HG02943 (cell line): ENCODE measurements around the gene INPP4A.

Experiments used
- ATAC-seq: cut with Tn5 transposase; IDR thresholded peaks from one replicate; pipeline ENCODE4 v1.9.1; 2021; ENCODE audit warnings: mild to moderate bottlenecking, low read depth, moderate library complexity; ENCODE audit not compliant: unreplicated experiment

Gene INPP4A

DNA sequence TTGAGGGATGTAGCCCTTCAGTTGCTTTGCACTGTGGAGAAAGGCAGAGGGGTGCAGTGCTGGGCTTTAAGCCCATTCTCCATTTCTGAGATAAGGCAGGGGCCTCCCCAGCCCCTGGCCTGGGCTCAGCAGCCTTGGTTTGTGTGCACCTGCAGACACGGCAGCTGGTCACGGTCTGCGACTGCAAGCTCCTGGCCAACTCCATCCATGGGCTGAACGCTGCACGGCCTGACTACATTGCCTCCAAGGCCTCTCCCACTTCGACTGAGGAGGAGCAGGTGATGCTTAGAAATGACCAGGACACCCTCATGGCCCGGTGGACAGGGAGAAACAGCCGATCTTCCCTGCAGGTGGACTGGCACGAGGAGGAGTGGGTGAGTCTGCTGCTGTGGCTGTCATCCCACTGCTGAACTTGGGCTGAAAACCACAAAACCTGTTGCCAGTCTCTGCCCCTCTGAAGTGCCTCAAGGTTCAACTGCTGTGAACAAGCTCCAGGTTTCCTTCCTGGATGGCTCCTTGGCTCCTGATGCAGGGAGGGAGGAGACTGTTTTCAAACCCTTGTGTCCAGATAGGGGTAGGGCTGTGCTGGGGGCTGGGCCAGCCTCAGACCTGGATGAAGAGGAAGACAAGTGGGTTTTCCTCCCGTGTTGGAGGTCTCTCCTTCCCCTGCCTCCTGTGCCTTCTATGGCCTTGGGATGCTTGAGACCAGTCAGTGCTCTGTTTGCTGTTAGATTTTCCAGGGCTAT, 109.6 kb downstream of the INPP4A start:
- no peak for ATAC-seq

DNA sequence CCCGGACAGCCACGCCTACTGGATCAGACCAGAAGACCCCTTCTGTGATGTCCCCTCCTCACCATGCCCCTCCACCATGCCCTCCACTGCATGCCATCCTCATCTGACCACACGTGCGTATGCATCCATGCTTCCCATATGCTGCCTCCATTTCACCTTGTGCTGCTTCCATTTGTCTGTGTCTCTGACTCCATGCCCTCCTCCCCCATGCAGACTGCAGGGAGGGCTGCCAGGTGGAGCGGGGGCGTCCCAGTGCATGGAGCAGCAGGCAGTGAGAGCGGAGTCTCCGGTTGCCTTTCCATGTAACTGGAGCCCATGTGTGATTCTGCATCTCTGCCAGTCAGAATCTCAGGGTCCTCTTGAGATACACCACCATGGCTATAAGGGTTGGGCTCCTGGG, 111.0 kb downstream of the INPP4A start:
- ATAC-seq: no peak

DNA sequence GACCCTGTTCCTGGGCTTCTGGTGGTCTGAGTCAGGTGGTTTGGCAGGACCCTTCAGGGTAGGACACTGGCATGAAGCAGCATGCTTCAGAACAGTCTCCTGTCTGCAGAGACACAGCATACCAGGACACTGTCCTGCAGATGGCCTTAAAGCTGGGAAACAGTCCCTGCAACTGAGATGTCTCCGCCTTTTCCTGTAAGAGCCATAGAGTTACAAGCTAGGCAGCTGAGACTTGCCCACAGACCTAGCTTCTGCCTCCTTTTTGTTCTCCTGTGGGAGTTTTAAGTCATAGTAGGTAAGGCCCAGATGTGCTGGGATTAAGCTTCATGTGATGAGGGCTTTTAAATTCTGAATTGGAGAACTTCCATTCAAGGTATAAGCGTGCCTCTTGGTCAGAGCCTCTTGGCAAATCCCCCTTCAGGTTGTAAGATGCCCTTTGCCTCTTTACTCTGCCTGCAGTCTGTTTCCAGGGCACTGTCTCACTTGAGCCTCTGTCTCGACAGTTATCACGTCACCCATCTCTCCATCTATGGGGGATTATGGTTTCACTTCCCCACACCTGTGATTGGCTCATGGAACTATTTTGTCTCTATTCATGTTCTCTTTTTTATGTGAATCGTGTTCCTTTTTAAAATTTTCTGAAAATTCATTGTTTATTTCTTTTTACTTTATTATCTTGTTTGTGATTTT, 111.8 kb downstream of the INPP4A start:
- ATAC-seq: peak; percentile 62

DNA sequence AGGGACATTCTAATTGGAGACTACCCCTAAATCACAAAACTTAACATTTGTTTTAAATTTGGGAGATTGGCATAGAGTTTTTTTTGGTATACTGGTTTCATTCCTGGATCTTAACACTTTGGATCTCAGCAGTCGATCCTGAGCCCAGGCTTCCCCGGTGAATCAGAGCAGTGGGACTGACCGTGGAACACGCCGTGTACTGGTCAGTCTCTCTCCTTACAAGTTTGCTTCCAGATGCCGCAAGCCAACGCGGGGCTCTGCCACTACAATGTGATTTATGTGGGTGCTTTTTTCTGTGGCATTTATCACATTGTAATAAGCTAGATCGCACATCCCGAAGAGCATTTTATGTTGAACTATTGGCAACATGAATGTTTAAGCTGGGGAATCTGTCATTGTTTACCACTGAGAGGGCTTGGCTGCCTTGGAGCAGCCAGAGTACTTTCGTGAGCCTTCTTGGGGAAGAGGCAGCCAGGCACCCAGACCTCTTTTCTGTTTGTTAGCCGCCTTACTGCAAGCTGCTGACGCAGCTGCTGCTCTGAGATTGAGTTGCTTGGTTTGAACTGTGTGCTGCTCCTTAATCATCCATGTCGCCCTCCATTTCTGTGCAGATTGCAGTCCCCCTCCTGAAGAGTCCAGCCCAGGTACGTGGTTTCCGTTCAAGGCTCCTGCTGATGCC, 114.3 kb downstream of the INPP4A start:
- no peak for ATAC-seq

DNA sequence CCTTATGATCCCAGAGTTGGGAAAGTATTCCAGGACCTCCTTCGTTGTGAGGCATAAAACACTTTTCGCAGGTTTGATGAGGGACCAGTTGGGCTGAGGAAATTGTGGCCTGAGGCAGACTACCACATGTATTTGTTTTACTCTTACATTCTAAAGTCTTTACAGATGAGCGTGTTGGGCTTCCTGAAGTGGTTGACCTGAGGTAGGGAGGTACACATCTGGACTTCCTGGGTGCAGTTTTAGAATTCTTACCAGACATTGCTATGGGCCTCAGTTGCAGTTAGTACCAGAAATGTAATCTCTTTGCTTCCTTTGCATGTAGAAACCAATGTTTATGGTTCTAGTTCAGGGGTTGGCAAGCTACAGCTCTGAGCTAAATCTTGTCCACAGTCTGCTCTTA, 114.9 kb downstream of the INPP4A start:
- ATAC-seq: no peak

DNA sequence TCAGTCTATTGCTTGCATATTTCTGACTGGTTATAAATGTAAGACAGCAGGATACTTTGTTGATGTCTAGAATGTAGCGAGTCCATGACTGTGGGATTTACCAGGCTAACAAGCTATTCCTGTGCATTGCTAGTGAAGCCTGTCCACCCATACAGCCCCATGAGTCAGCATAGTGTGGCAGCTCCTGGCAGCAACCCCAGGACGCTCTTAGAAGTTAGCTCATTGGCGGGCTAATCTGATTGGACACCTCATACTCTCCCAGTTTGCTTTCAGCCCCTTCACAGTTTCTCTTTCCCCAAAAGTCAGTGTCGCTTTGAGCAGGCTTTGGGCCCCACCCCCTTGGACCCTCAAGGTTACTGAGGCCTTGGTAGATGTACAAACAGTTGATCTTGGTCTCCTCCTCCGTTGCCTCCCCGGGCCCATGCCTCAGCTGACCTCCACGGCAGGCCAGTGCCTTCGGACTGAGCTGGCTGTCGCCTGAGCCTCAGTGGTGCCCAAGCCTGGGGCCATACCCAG, 115.7 kb downstream of the INPP4A start:
- ATAC-seq: no peak

DNA sequence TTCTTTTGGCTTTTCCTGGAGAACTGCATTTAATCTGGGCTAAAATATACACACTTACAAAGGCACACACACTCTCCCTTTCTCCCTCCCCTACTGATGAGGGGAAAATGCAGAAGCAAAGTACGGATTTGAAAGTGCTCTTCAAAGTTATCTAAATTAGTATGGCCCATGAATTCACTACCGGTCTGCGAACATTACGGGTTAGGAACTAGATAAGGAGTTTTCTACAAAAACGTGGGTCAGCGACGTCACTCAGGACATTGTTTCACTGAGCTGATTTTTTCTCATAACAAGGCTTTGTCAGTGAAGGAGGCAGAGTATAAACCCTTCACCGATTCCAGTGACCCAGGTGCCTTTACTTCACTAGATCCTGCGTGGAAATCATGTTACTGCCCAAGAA, 116.4 kb downstream of the INPP4A start:
- ATAC-seq: no peak

DNA sequence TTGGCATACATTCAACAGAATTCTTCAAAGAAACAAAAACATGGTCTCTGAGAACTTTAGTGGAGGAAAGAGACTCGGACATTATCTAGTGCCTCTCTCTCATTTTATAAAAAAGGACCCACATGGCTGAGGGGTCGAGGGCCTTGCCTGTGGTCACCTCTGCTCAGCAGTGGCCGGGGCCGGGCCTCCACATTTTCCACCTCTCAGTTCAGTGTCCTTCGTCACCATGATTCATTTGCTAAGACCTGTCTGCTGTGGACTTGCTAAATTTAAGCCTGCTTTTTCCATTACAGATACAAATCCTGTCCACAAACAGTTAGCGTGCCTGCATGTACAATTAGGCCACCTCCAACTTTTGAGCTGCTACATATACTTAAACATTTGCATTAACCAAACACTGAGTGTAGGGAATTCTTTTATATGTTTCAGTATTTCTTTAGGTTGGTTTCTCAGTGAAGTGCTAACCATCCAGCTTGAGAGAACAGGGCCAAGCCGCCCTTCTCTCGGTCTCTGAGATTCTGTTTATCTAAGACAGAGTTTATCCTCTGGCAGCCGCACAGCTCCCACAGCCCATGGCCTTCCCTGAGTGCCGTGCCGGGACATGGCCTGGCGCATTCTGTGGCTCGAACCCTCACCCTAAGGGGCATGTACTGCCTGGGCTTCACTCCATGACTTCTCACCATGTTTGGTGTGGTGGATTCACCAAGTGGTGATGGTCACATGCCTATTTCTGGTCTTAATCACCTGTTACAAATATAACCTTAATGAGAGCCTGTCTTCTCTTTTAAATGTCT, 117.4 kb downstream of the INPP4A start:
- no peak for ATAC-seq

DNA sequence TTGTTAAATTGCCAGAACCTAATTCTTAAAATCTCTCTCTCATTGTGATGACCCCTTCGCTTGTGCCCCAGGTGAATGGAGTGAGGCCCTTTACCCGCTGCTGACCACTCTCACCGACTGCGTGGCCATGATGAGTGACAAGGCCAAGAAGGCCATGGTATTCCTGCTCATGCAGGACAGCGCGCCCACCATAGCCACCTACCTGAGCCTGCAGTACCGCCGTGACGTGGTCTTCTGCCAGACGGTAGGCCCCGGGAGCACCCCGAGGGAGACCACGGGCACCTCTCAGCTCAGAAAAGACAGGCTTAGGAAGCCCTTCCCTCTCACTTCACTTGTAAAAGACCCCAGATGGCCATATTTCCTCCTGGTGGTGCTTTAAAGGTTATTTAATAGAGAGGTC, 118.7 kb downstream of the INPP4A start:
- no peak for ATAC-seq

DNA sequence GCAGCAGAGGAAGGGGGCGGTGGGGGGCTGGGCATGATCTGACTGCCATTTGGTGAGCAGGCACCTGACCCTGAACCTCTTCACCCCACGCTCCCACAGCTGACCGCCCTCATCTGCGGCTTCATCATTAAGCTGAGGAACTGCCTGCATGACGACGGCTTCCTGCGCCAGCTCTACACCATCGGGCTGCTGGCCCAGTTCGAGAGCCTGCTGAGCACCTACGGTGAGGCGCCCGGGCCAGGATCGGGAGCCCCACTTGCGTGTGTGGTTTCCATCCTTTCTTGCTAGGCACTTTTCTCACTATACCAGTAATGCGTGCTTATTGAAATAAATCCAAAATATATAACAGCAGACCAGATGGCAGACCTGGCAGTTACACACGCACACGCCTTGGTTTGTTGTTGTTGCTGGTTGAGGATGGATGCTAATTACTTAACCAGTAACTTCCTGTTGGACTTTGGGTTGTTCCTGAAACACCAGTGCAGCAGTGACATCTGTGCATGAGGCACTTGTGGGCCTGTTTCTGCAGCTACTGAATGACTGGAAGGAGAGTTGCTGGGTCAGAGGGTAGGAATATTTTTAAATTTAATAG, 120.0 kb downstream of the INPP4A start:
- no peak for ATAC-seq

DNA sequence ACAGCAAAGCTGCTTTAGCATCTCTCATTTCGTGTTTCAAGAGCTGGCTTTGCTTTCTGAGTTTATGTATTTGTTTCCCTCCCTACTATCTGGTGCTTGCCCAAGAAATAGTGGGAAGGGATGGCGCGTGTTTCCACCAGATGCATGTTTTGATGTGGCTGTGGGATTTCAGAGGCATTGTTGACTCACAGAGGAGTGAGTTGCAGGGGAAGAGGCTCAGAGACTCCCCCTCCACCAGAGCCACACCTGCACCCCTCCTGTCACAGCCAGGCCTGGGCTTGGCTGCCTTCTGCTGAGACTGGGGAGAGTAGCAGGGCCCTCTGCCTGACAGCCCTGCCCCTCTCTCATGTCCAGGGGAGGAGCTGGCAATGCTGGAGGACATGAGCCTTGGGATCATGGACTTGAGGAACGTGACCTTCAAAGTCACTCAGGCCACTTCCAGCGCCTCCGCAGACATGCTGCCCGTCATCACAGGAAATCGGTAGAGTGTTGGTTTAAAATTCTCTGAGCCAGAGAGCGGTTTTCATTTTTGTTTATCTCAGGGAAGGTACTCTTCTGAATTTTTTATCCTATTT, 120.7 kb downstream of the INPP4A start:
- no peak for ATAC-seq

DNA sequence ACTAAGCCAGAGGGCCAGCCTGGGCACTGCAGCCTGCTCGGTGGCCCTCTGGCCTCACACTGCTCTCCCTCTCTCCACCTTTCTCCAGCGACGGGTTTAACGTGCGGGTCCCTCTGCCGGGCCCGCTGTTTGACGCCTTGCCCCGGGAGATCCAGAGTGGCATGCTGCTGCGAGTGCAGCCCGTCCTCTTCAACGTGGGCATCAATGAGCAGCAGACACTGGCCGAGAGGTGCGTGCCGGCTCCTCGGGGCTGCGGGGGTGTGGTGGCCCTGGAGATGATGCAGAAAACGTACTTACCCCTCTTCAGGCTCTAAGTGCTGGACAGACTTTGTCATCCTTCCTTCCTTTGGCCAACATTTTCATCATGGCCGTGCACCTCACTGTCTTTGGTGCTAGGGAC, 121.3 kb downstream of the INPP4A start:
- no peak for ATAC-seq

DNA sequence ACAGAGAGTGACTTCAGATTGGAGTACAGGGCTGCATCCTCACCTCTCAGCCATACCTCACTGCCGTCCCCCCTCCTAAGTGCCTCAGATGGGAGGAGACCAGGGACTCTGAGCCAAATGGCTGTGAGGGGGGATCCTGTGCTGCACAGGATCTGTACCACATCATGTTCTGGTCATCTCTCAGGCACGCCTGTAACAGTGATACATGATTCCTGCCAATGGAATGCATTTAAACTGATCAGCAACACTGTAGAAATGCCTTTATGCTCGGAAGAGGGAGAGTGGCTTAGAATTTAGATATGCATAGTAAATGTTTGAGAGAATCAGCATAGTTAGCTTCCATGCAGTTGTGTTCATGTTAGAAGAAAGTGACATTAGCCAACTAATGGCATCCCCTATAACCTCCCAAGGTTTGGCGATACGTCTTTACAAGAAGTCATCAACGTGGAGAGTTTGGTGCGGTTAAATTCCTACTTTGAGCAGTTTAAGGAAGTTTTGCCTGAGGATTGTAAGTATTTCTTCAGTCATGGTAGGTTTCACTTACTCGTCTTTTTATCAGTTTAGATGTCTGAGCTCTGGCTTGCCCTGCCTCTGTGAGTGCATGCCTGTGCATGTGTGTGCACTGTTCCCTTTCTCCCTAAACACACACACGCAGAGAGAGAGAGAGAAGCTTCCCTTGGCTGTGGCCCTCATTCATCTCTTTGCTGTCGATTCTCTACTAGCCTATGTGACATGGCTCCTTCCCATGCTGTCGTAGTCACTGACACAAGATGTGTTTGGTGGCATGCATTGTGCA, 123.7 kb downstream of the INPP4A start:
- no peak for ATAC-seq

DNA sequence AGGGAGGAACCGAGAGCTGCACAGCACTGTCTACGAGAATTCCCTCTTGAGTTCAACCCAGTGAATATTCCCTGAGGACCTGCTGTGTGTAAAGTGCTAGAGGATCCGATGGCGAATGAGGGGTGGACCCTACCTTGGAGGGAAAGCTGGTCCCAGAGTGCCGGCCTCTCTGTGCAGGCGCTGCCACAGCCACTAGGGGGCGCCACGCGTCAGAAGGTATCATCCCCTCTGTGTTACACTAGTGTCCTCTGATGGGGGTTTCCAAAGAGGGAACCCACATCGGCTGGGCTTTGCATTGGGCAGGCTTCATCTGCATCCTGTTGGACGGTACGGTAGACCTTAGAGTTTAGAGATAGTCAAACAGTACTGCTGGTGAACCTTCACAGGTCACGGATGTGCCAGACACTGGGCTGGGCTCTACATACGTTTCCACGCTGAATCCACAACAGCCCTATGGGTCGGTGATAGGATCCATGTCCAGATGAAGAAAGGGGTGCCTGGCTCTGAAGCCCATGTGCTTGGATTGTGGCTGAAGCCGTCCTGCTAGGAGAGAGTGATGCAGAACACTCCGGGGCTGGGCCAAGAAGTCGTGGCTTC, 124.6 kb downstream of the INPP4A start:
- ATAC-seq: no peak

DNA sequence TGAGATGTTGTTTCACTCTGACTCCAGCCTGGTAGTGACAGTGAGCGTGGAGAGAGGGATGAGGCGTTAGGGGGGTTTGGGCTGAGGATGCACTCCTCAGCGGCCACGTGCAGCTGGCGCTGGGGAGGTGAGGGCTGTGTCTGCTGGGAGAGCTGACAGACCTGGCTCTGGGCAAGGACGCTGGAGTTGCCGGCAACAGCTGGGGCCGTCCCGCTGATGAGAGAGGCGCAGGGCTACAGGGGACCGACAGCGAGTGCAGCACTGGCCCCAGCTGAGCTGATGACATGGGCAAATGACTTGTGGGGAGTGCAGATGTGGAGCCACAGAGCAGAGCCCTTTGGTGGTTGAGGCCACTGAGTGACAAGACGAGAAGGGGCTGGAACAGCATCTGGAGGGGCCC, 125.3 kb downstream of the INPP4A start:
- no peak for ATAC-seq

DNA sequence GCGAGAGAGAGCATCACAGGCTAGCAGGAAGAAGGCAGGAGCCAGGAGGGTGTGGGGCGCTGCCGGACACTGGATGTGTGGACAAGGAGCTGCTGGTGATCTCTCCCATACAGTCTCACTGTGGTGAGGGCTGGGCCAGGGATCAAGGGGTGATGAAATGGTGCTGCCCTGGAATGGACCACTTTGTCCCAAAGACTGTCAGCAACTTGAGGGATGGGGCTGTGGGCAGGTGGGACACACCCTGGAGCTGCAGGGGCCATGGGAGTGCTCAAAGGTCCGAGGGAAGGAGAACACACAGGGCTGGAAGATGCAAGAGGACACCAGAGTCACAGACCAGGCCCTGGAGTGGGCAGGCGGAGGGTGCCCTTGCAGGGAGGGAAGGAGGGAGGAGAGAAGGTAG, 125.7 kb downstream of the INPP4A start:
- ATAC-seq: no peak

DNA sequence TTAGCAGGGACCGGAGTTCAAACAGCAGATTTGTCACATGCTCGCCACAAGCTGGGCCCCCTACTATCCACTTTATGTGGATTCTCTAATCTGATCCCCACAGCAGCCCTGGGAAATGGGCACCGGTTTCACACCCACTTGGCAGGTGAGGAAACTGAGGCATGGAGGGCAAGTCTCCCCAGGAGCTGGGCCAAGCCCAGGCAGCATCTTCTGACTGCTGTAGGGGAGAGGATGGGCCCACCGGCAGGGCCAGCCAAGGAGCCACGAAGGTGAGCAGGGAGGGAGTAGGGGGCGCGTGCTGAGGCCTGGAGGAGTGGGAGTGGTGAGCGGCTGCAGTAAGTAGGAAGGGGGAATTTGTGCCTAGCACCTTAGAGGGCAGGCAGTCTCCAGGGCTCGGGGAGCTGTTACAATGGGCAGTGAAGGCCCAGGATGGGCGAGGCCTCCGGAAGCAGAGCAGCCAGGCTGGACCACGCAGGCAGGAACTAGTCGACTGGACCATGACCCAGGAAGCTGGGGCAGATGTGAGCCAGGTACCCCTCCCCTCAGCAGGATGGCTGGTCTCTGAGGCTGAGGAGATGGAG, 126.6 kb downstream of the INPP4A start:
- no peak for ATAC-seq

DNA sequence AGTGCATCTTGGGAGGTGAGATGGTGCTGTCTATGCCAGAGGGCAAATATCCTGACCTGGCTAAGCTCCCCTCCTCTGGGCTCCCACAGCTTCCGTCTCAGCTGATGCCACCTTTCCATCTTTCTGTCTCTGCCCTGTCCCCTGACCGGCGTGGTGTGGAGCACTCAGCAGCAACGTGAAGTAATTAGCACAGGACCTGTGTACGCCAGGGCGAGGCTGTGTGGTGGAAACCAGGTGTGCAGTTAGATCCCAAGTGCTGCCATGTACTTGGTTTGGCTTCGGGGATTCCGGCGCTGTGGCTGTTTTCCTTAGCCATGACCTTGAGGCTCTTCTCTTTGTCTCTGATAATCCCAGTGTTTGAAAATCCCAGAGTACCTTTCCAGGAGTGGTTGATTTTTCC, 127.1 kb downstream of the INPP4A start:
- no peak for ATAC-seq
